Osteoblast (primary cell): ENCODE measurements around the gene SH3RF3. TPM values are rescaled to one million over a fixed set of nuclear protein-coding genes. Genes with fewer than 3 reads are reported as not detected.

Experiments used
- DNase-seq: peaks from one replicate; pipeline ENCODE4 v3.0.0; 2011; ENCODE audit warnings: low spot score, mixed read lengths; ENCODE audit not compliant: insufficient read length; ENCODE audit errors: missing footprints
- H2AFZ ChIP-seq: 2 replicates; pipeline ENCODE4 v1.6.0; 2011; ENCODE audit warnings: mild to moderate bottlenecking, low read length
- H3K27ac ChIP-seq: 2 replicates; pipeline ENCODE4 v1.5.1; 2011; ENCODE audit warnings: mild to moderate bottlenecking, low read depth, low read length, moderate library complexity
- H3K27me3 ChIP-seq: 2 replicates; pipeline ENCODE4 v1.6.0; 2012; ENCODE audit warnings: mild to moderate bottlenecking, control low read depth, inconsistent platforms, low read length, moderate library complexity; ENCODE audit not compliant: insufficient read depth
- H3K36me3 ChIP-seq: 2 replicates; pipeline ENCODE4 v1.5.1; 2011; ENCODE audit warnings: mild to moderate bottlenecking, low read length, control low read depth, moderate library complexity; ENCODE audit not compliant: insufficient read depth
- H3K4me1 ChIP-seq: 2 replicates; pipeline ENCODE4 v1.5.1; 2011; ENCODE audit warnings: mild to moderate bottlenecking, low read length, control low read depth, moderate library complexity; ENCODE audit not compliant: insufficient read depth
- H3K4me2 ChIP-seq: 2 replicates; pipeline ENCODE4 v1.6.0; 2011; ENCODE audit warnings: mild to moderate bottlenecking, low read length; ENCODE audit not compliant: insufficient read depth
- H3K4me3 ChIP-seq: fragments of 200-600 bp; sonication (generic); 3 replicates; pipeline ENCODE4 v1.5.1; 2012; ENCODE audit warnings: mild to moderate bottlenecking, low read length, inconsistent platforms; ENCODE audit not compliant: insufficient read depth
- H3K79me2 ChIP-seq: 2 replicates; pipeline ENCODE4 v1.6.0; 2012; ENCODE audit warnings: mild to moderate bottlenecking, low read length, control low read depth, inconsistent platforms; ENCODE audit not compliant: insufficient read depth
- H3K9me3 ChIP-seq: 2 replicates; pipeline ENCODE4 v1.5.1; 2011; ENCODE audit warnings: low read depth, low read length, control low read depth
- H4K20me1 ChIP-seq: 2 replicates; pipeline ENCODE4 v1.6.0; 2012; ENCODE audit warnings: mild to moderate bottlenecking, low read length, control low read depth; ENCODE audit not compliant: insufficient read depth
- total RNA-seq: library from RNA; depleted of rRNA; stranded (reverse); fragments of >200 nt; gene quantifications from 2 replicates; pipeline ENCODE4 v1.2.3, GENCODE V29; 2012
- TF ChIP-seq, protein P1 (sequence below): IDR thresholded peaks from 2 replicates; pipeline ENCODE4 v1.5.1; 2011; ENCODE audit warnings: mild to moderate bottlenecking, low read depth, low read length, moderate library complexity; ENCODE audit errors: extremely low read depth

Gene SH3RF3
- total RNA-seq, 1 donor = 14.8 TPM

DNA sequence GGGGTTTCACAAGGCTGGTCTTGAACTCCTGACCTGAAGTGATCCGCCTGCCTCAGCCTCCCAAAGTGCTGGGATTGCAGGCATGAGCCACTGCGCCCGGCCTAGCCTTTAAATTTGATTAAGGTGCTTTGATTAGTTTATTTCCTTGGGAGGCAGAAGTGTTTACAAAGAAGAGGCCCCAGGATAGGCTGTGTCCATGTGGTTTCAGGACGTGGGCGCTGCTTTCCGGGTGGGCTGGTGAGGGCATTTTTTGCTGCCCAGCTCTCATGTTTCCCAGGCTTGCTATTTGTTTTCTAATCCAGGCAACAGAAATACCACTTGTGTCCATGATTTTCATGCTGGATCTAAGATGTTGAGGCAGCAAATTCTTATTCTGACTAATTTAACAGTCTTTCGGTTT is 124.2 kb downstream of the SH3RF3 start:
- Histone ChIP-seq H4K20me1 (peaks cover 31% of the 10 kb centered on the region), H2AFZ (no peak overlapping the region), H3K4me3 (no peak overlapping the region), H3K27me3 (no peaks in the 10 kb centered on the region), H3K4me1 (peaks cover 14% of the 10 kb centered on the region), H3K4me2 (no peak overlapping the region), H3K9me3 (no peaks in the 10 kb centered on the region), H3K27ac (no peak overlapping the region), H3K36me3 (no peaks in the 10 kb centered on the region), H3K79me2 (peaks cover 61% of the 10 kb centered on the region)
- no peak for DNase-seq
- TF ChIP-seq, protein P1, sequence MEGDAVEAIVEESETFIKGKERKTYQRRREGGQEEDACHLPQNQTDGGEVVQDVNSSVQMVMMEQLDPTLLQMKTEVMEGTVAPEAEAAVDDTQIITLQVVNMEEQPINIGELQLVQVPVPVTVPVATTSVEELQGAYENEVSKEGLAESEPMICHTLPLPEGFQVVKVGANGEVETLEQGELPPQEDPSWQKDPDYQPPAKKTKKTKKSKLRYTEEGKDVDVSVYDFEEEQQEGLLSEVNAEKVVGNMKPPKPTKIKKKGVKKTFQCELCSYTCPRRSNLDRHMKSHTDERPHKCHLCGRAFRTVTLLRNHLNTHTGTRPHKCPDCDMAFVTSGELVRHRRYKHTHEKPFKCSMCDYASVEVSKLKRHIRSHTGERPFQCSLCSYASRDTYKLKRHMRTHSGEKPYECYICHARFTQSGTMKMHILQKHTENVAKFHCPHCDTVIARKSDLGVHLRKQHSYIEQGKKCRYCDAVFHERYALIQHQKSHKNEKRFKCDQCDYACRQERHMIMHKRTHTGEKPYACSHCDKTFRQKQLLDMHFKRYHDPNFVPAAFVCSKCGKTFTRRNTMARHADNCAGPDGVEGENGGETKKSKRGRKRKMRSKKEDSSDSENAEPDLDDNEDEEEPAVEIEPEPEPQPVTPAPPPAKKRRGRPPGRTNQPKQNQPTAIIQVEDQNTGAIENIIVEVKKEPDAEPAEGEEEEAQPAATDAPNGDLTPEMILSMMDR = no peak

DNA sequence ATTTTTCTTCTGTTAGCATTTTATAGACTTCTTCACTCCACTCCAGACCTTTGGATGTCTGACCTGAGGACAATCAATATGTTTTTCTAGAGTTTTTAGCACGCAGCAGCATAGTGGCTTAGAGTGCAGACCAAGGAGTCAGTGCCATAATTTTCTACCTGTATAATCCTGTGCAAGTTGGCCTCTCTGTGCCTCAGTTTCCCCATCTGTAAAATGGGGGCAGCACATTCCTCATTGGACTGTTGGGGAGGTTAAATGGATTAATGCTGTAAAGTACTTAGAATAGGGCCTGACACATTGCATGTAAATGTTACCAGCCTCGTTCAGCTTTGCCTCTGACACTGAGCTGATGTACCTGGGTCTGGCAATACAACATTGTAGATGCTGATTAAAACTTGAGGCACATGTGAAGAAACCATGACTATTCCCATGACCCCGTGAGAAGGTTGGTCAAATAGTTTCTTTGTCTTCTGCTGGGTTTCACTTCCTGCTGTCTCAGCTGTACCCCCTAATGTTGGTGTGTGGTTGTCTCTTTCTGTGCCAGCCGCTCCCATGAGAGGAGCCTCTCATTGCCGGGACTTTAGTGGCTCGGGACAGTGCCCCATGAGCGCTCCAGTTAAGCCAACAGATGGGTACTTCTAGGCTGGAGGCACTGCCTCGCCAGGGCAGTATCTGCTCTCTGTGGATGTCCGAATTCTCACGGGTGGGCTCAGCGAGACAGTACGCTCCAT is 125.3 kb downstream of the SH3RF3 start:
- H3K9me3 ChIP-seq = no peaks in the 10 kb centered on the region
- H4K20me1 ChIP-seq = peaks cover 42% of the 10 kb centered on the region
- TF ChIP-seq, protein P1 = no peak
- peaks cover 66% of the 10 kb centered on the region for H3K79me2 ChIP-seq
- no peaks in the 10 kb centered on the region for H3K27me3 ChIP-seq
- no peak overlapping the region for H3K4me2 ChIP-seq
- no peak for DNase-seq
- no peak overlapping the region for H3K27ac ChIP-seq
- no peak overlapping the region for H3K4me3 ChIP-seq
- H3K36me3 ChIP-seq = no peaks in the 10 kb centered on the region
- peaks cover 14% of the 10 kb centered on the region for H3K4me1 ChIP-seq
- no peak overlapping the region for H2AFZ ChIP-seq

DNA sequence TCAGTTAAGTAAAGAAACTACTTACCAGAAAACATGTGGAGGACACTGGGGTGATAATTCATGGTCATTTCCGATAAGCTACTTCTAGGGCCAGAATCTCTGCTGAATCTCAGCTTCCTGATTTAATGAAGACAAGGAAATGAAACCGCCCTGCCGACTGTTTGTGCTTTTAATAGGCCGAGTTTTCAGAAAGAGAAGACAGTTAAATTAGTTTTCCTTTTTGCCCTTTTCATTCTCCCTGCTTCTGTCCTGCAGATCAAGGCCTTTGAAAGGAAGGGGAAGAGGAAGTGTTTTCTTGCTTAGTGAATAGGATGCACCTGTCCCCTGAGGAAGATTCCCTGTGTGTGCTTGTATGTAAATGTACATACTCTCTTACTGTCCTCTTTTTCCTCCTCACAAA is 126.6 kb downstream of the SH3RF3 start:
- TF ChIP-seq, protein P1 = no peak
- Histone ChIP-seq H3K36me3 (no peaks in the 10 kb centered on the region), H3K4me1 (peaks cover 14% of the 10 kb centered on the region), H3K4me2 (no peak overlapping the region), H2AFZ (no peak overlapping the region), H3K27ac (no peak overlapping the region), H3K4me3 (no peak overlapping the region), H3K27me3 (no peaks in the 10 kb centered on the region), H3K9me3 (no peaks in the 10 kb centered on the region), H3K79me2 (peaks cover 76% of the 10 kb centered on the region), H4K20me1 (peaks cover 55% of the 10 kb centered on the region)
- DNase-seq = no peak

DNA sequence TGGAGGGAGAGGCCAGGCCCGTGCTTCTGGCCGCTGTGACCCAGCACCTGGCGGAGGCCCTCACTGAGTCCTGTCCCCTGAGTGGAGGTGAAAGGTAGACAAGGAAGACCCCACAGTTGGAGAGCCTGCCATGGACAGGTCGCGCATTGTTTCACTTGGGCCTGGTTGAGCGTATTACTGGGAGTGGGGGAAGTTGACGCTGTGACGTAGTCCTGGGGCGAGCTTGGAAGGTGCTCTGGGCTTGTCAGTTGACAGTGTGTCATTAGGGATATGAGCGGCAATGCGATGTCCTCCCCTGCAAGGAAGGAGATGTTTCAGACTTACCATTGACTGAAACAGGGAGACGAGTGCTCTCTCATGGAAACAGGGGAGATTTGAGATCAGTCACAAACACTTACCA is 127.1 kb downstream of the SH3RF3 start:
- TF ChIP-seq, protein P1 = no peak
- no peak overlapping the region for H3K4me2 ChIP-seq
- peaks cover 14% of the 10 kb centered on the region for H3K4me1 ChIP-seq
- no peak overlapping the region for H3K27ac ChIP-seq
- no peaks in the 10 kb centered on the region for H3K27me3 ChIP-seq
- no peaks in the 10 kb centered on the region for H3K9me3 ChIP-seq
- H3K36me3 ChIP-seq = no peaks in the 10 kb centered on the region
- H4K20me1 ChIP-seq = peaks cover 59% of the 10 kb centered on the region
- peaks cover 81% of the 10 kb centered on the region for H3K79me2 ChIP-seq
- no peak overlapping the region for H2AFZ ChIP-seq
- H3K4me3 ChIP-seq = no peak overlapping the region
- no peak for DNase-seq
